Prostate gland (tissue), 2 donors: ENCODE data around the gene DVL1.

Experiments
- CTCF ChIP-seq, 4 experiments: fragments of 200-600 bp in 2 of 4; fragments of 450-650 bp in 2 of 4; sonication (generic) in 2 of 4; IDR thresholded peaks; 1 replicate in 3 of 4; 2 replicates in 1 of 4; pipeline ENCODE4 v1.5.1; 2016 to 2019; ENCODE audit warnings: antibody characterized with exemption in 4 of 4, mild to moderate bottlenecking in 2 of 4, moderate library complexity in 2 of 4
- POLR2A ChIP-seq: fragments of 450-650 bp; IDR thresholded peaks from one replicate; pipeline ENCODE4 v1.6.1; 2016; ENCODE audit warnings: antibody characterized with exemption, mild to moderate bottlenecking

DNA sequence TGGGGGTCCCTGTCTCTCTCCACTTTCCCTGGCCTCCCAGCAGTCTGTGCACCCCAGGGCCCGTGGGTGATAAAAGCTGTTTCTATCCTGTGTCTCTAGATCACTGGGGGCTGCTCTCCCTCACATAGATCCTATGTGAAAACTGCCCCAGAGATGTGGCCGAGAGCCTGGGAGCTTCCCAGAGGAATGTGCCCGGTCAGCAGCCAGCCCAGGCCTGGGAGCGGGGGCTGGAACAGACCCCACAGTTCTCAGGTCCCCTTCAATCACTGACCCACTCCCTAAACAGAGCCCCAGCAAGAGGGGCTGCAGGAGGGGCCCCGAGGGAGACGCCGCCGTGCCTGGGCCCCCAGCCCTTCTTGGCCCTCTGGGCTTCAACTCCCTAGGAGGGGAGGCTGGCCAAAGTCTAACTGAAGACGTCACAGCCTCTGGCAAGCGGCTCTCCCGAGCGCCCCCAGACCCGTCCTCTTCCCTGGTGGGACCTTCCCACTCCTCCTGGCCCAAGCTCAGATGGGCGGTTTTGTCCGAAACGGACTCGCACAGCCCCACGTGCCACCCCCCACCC is 8.7 kb upstream of the DVL1 start:
- no peak for TF ChIP-seq POLR2A
- no peak for TF ChIP-seq CTCF (IDR thresholded peaks at IDR 0.05)
